K562 (cell line): ENCODE results near the gene IL6ST. TPM values are rescaled to one million over a fixed set of nuclear protein-coding genes. Genes with fewer than 3 reads are reported as not detected.

ENCODE experiments used
- BDP1 ChIP-seq: IDR thresholded peaks from 3 replicates; pipeline ENCODE4 v1.6.1; 2011; ENCODE audit not compliant: insufficient read length, insufficient read depth
- BRD4 ChIP-seq: fragments of 200-600 bp; sonication (generic); IDR thresholded peaks from 2 replicates; pipeline ENCODE4 v1.6.1; 2017; ENCODE audit warnings: inconsistent platforms
- DPF2 ChIP-seq: fragments of 450-650 bp; IDR thresholded peaks from 2 replicates; pipeline ENCODE4 v1.6.1; 2016
- EHMT2 ChIP-seq: fragments of 450-650 bp; IDR thresholded peaks from 2 replicates; pipeline ENCODE4 v1.6.1; 2018; ENCODE audit warnings: antibody characterized with exemption
- FOS ChIP-seq: IDR thresholded peaks from 3 replicates; pipeline ENCODE4 v1.6.1; 2011; ENCODE audit not compliant: insufficient read length; ENCODE audit errors: extremely low read depth
- GATA2 ChIP-seq: sonication (generic); formaldehyde crosslinking; IDR thresholded peaks from 2 replicates; pipeline ENCODE4 v1.4.0; 2020; ENCODE audit warnings: mild to moderate bottlenecking, missing genetic modification reagents
- HEY1 ChIP-seq: fragments of 250-450 bp; sonication (Bioruptor Pico); IDR thresholded peaks from 2 replicates; pipeline ENCODE4 v1.5.0; 2020; ENCODE audit warnings: mild to moderate bottlenecking, moderate library complexity, borderline replicate concordance
- HMBOX1 ChIP-seq: sonication (generic); IDR thresholded peaks from 2 replicates; pipeline ENCODE4 v1.6.1; 2016
- HOMEZ ChIP-seq: fragments of 250-450 bp; sonication (Bioruptor Pico); IDR thresholded peaks from 2 replicates; pipeline ENCODE4 v1.4.0; 2020; ENCODE audit warnings: mild to moderate bottlenecking, moderate library complexity
- L3MBTL2 ChIP-seq: fragments of 450-650 bp; IDR thresholded peaks from 2 replicates; pipeline ENCODE4 v1.6.1; 2016; ENCODE audit warnings: mild to moderate bottlenecking, moderate library complexity
- NCOA4 ChIP-seq: fragments of 450-650 bp; IDR thresholded peaks from 2 replicates; pipeline ENCODE4 v1.6.1; 2018; ENCODE audit warnings: mild to moderate bottlenecking; ENCODE audit not compliant: partially characterized antibody
- NFIC ChIP-seq: fragments of 450-650 bp; IDR thresholded peaks from 2 replicates; pipeline ENCODE4 v1.6.1; 2017; ENCODE audit warnings: mild to moderate bottlenecking, inconsistent platforms
- NFXL1 ChIP-seq: fragments of 450-650 bp; formaldehyde crosslinking; IDR thresholded peaks from 2 replicates; pipeline ENCODE4 v1.4.0; 2021; ENCODE audit warnings: mild to moderate bottlenecking
- PURB ChIP-seq: sonication (generic); formaldehyde crosslinking; IDR thresholded peaks from 2 replicates; pipeline ENCODE4 v1.9.0; 2021; ENCODE audit warnings: low read depth, mild to moderate bottlenecking, missing genetic modification reagents
- SAP30 ChIP-seq: fragments of 200-600 bp; sonication (generic); IDR thresholded peaks from 2 replicates; pipeline ENCODE4 v1.6.1; 2012; ENCODE audit warnings: borderline replicate concordance, low read depth, mild to moderate bottlenecking, moderate library complexity, low read length, control low read depth, inconsistent platforms; ENCODE audit not compliant: insufficient read depth, poor library complexity, severe bottlenecking
- TCF15 ChIP-seq: fragments of 250-450 bp; sonication (Bioruptor Pico); IDR thresholded peaks from 2 replicates; pipeline ENCODE4 v1.8.0; 2022; ENCODE audit warnings: moderate library complexity, mild to moderate bottlenecking, inconsistent platforms
- TFE3 ChIP-seq: fragments of 450-650 bp; formaldehyde crosslinking; IDR thresholded peaks from 2 replicates; pipeline ENCODE4 v1.4.0; 2020; ENCODE audit warnings: mild to moderate bottlenecking, mixed read lengths
- THRA ChIP-seq: fragments of 450-650 bp; IDR thresholded peaks from 2 replicates; pipeline ENCODE4 v1.6.1; 2017; ENCODE audit warnings: mild to moderate bottlenecking, moderate library complexity
- ZNF133 ChIP-seq: fragments of 250-450 bp; sonication (Bioruptor Pico); IDR thresholded peaks from 2 replicates; pipeline ENCODE4 v1.4.0; 2020; ENCODE audit warnings: mild to moderate bottlenecking
- ZNF175 ChIP-seq: fragments of 200-800 bp; sonication (Bioruptor generic); IDR thresholded peaks from 2 replicates; pipeline ENCODE4 v1.6.1; 2016; ENCODE audit warnings: low read depth, mild to moderate bottlenecking, missing genetic modification characterization, missing compliant biosample characterization
- ZNF239 ChIP-seq: fragments of 250-450 bp; sonication (Bioruptor Pico); IDR thresholded peaks from 2 replicates; pipeline ENCODE4 v1.4.0; 2020; ENCODE audit warnings: mild to moderate bottlenecking
- ZNF764 ChIP-seq: fragments of 250-450 bp; sonication (Bioruptor Pico); IDR thresholded peaks from 2 replicates; pipeline ENCODE4 v1.4.0; 2020; ENCODE audit warnings: low read depth, mild to moderate bottlenecking, moderate library complexity
- ZNF766 ChIP-seq: fragments of 200-800 bp; sonication (Bioruptor generic); conservative IDR thresholded peaks from 2 replicates; pipeline ENCODE4 v1.6.1; 2016; ENCODE audit warnings: missing genetic modification characterization, missing compliant biosample characterization
- polyA plus RNA-seq, 8 experiments: library from polyadenylated mRNA; depleted of rRNA in 4 of 8; stranded (reverse) in 5 of 8; unstranded in 3 of 8; fragments of >200 nt; fragmentation: Nextera tagmentation in 2 of 8; fragmentation: Illumina TruSeq in 1 of 8; extraction: Ambion mirVana in 2 of 8; extraction: Trizol in 1 of 8; gene quantifications; 2 replicates each; pipeline versions ENCODE4 v1.2.1 to v1.2.3, GENCODE V29; 2011 to 2014; ENCODE audit warnings: inconsistent platforms in 1 of 8, missing spikeins in 1 of 8
- total RNA-seq, 7 experiments: library from RNA; depleted of rRNA in 6 of 7; stranded (reverse); fragments of >200 nt in 6 of 7; fragmentation: Illumina TruSeq in 2 of 7; extraction: Trizol in 2 of 7; gene quantifications; 2 replicates each; pipeline versions ENCODE4 v1.2.1 to v1.2.3, GENCODE V29; 2011 to 2021; ENCODE audit warnings: low replicate concordance in 1 of 7

The IL6ST gene
- total and polyA plus RNA-seq, 9 of the 15 experiments (the other 6 are each of a cell fraction or from before 2014, with no cell fraction given): 2.0 to 27.0 (median 7.9) TPM

- TF ChIP-seq ZNF766 (CRISPR knock-in tag): 0 out of 2 replicates have a peak, but pooled peaks have one; percentile 25
- no peak for TF ChIP-seq FOS
- peak; percentile 56; the same call in 1 of the 2 replicates for TF ChIP-seq ZNF175 (CRISPR knock-in tag)
- no peak for TF ChIP-seq EHMT2
- no peak for TF ChIP-seq ZNF239 (CRISPR knock-in tag)
- no peak for TF ChIP-seq PURB (CRISPR knock-in tag)
- no peak for TF ChIP-seq ZNF133 (CRISPR knock-in tag)
- no peak for TF ChIP-seq HMBOX1
- TF ChIP-seq DPF2: no peak
- TF ChIP-seq HEY1 (CRISPR knock-in tag): no peak
- no peak for TF ChIP-seq GATA2
- TF ChIP-seq NCOA4: no peak
- no peak for TF ChIP-seq BDP1
- no peak for TF ChIP-seq BRD4
- no peak for TF ChIP-seq ZNF764
- TF ChIP-seq NFXL1: peak; percentile 71; the same call in 1 of the 2 replicates
- TF ChIP-seq HOMEZ (CRISPR knock-in tag): no peak
- no peak for TF ChIP-seq NFIC
- TF ChIP-seq L3MBTL2: 0 out of 2 replicates have a peak, but pooled peaks have one; percentile 16
- TF ChIP-seq SAP30: no peak
- TF ChIP-seq TCF15 (CRISPR knock-in tag): no peak
- TF ChIP-seq TFE3: no peak
- TF ChIP-seq THRA: no peak
Observed at GRCh38 chr5:55911784-55912653, 82.7 kb downstream of the IL6ST start (continued).
